Sigmoid colon (tissue), 4 donors: ENCODE results near the gene CLGN.

Source experiments
- CTCF ChIP-seq, 4 experiments: fragments of 450-650 bp in 3 of 4; fragments of 200-600 bp in 1 of 4; IDR thresholded peaks; one replicate each; pipeline ENCODE4 v1.5.1; 2016 to 2019; ENCODE audit warnings: antibody characterized with exemption in 4 of 4, mild to moderate bottlenecking in 3 of 4, moderate library complexity in 2 of 4
- POLR2AphosphoS5 ChIP-seq, 4 donors: sonication (generic); formaldehyde crosslinking; IDR thresholded peaks; one replicate each; pipeline ENCODE4 v1.6.1; 2017; ENCODE audit warnings: antibody characterized with exemption in 4 of 4

- TF ChIP-seq CTCF (IDR thresholded peaks at IDR 0.05) (no peak), POLR2AphosphoS5 (IDR thresholded peaks at IDR 0.05) (no peak)
These were observed 4.3 kb downstream of the CLGN start for GRCh38 chr4:140423106-140423505.
